Upper lobe of right lung (tissue), 1 donor: ENCODE measurements around the gene KRT84. TPM values are rescaled to one million over a fixed set of nuclear protein-coding genes. Genes with fewer than 3 reads are reported as not detected.
"Not testable (repeated sequence)": the region's sequence is repeated elsewhere in the genome, so short reads cannot be mapped to it uniquely, and the experiment has no call there.

ENCODE experiments used
- ATAC-seq: fragments of 200-7000 bp; cut with Tn5 transposase; one replicate; pipeline ENCODE4 v1.9.1; 2020; ENCODE audit warnings: mild to moderate bottlenecking, moderate library complexity
- DNase-seq: peaks from one replicate; pipeline ENCODE4 v3.0.0-alpha.2; 2020
- H3K27ac ChIP-seq: fragments of 200-600 bp; one replicate; pipeline ENCODE4 v1.8.0; 2022
- H3K27me3 ChIP-seq: fragments of 200-600 bp; one replicate; pipeline ENCODE4 v1.8.0; 2022; ENCODE audit warnings: mild to moderate bottlenecking
- H3K36me3 ChIP-seq: fragments of 200-600 bp; one replicate; pipeline ENCODE4 v1.8.0; 2022
- H3K4me1 ChIP-seq: fragments of 200-600 bp; one replicate; pipeline ENCODE4 v1.8.0; 2022
- H3K4me3 ChIP-seq: fragments of 200-600 bp; one replicate; pipeline ENCODE4 v1.8.0; 2022; ENCODE audit warnings: mild to moderate bottlenecking
- H3K9me3 ChIP-seq: fragments of 200-600 bp; one replicate; pipeline ENCODE4 v1.8.0; 2022
- intact Hi-C: fragments of 100-400 bp; cut with DNase I; formaldehyde crosslinking; loops from one replicate; pipeline ENCODE4 v1.11.0; 2022
- total RNA-seq: library from RNA; stranded (reverse); fragmentation: NEBNext Ultra II Directional; extraction: Animal tissue kit (Norgen Biotek cat#: 25700); gene quantifications from one replicate; pipeline ENCODE4 v1.2.1, GENCODE V29; 2021
- TF ChIP-seq, protein P1 (sequence below): fragments of 200-600 bp; IDR thresholded peaks from one replicate; pipeline ENCODE4 v1.8.0; 2022; ENCODE audit warnings: antibody characterized with exemption
- donor health status: DM: no; HTN: yes; CAD: no; lungs with severe emphysema.

KRT84 gene
- total RNA-seq, 1 donor from 2014 or later, result not detected

DNA sequence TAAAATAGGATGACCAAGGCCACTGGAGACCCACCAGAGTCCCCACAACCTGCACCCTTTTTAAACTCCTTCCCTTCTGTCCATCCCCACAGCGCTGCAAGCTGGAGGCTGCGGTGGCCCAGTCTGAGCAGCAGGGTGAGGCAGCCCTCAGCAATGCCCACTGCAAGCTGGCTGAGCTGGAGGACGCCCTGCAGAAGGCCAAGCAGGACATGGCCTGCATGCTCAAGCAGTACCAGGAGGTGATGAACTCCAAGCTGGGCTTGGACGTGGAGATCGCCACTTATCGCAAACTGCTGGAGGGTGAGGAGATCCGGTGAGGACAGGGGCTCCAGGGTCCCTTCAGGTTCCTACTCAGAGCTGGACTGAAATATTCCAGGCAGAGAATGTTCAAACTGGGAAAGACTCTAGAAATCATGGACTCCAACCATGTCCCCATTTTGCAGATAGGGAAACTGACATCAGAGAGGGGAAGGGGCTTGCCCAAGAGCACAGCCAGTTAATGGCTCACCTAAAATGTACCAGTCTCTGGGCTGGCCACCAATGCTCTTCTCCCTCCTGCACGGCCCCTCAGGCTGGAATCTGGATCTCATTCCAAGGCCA, 35.3 kb downstream of the KRT84 start:
- ATAC-seq (no peak), DNase-seq (no peak)
- TF ChIP-seq, protein P1, sequence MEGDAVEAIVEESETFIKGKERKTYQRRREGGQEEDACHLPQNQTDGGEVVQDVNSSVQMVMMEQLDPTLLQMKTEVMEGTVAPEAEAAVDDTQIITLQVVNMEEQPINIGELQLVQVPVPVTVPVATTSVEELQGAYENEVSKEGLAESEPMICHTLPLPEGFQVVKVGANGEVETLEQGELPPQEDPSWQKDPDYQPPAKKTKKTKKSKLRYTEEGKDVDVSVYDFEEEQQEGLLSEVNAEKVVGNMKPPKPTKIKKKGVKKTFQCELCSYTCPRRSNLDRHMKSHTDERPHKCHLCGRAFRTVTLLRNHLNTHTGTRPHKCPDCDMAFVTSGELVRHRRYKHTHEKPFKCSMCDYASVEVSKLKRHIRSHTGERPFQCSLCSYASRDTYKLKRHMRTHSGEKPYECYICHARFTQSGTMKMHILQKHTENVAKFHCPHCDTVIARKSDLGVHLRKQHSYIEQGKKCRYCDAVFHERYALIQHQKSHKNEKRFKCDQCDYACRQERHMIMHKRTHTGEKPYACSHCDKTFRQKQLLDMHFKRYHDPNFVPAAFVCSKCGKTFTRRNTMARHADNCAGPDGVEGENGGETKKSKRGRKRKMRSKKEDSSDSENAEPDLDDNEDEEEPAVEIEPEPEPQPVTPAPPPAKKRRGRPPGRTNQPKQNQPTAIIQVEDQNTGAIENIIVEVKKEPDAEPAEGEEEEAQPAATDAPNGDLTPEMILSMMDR, result no peak
- intact Hi-C loops, result no loop called here
- Histone ChIP-seq H3K27me3 (peaks cover 6% of the 10 kb centered on the region), H3K9me3 (no peaks in the 10 kb centered on the region), H3K36me3 (no peaks in the 10 kb centered on the region), H3K4me3 (no peak overlapping the region), H3K27ac (no peak overlapping the region), H3K4me1 (peaks cover 6% of the 10 kb centered on the region)

DNA sequence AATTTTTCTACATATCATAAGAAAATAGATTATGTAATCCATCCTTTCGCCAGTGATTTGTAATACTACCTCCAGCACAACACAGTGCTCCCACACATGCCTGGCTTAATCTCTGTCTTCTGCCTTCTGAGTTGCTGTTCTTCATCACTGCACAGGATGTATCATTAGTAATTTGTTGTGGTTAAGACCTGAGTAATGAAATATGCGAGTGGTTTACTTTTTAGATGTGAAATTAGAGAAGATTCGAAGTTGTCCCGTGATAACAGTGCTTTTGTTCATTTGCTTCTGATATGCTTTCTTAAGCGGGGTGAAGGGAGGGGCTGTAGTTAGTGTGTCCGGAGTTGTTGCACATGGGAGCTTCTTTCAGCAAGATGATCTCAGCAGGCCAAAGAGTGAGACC, 36.3 kb downstream of the KRT84 start:
- TF ChIP-seq, protein P1, result no peak
- Histone ChIP-seq H3K27ac (no peak overlapping the region), H3K4me1 (peaks cover 6% of the 10 kb centered on the region), H3K9me3 (no peaks in the 10 kb centered on the region), H3K4me3 (no peak overlapping the region), H3K36me3 (no peaks in the 10 kb centered on the region), H3K27me3 (peaks cover 5% of the 10 kb centered on the region)
- ATAC-seq (no peak), DNase-seq (no peak)
- intact Hi-C loops, result no loop called here

DNA sequence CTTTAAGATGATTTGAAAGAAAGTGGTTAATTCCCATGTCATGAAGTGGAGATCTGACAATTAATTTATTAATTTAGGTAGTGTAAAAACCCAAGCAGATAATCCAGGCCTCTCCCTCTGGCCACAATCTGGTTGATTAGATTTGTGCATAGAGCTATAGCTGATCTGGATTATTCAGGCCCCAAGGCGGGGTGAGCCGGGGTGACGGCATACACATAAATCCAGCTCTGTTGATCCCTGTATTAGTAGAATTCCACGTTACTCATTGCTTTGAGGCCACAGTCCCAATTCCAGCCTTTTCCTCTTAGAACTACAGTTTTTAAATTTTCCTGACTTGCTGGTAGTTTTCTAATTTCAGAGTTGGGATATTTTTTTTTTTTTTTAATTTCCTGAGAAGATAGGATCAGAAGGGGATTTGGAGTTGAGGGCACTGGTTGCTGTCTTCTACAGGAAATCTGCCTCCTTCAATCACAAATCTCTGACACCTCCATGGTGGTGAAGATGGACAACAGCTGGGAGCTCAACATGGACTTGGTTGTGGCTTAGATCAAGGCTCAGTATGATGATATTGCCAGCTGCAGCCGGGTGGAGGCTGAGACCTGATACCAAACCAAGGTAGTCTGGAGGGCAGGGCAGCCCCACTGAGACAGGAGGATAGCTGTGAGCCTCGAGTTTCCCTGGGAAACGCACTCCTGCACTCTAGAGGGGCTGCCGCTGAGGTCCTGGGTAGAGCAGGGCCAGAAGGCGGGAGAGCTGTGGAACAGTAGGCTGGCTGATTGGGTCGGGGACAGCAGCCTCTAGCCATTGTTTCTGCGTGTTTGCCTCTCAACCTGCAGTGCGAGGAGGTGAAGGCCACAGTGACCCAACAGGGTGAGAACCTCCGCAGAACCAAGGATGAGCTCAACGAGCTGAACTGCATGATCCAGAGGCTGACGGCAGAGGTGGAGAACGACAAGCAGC, 37.6 kb downstream of the KRT84 start:
- TF ChIP-seq, protein P1, result no peak
- Histone ChIP-seq H3K4me3 (no peak overlapping the region), H3K4me1 (peaks cover 6% of the 10 kb centered on the region), H3K9me3 (no peaks in the 10 kb centered on the region), H3K27ac (no peak overlapping the region), H3K36me3 (no peaks in the 10 kb centered on the region), H3K27me3 (no peaks in the 10 kb centered on the region)
- ATAC-seq (no peak), DNase-seq (no peak)
- intact Hi-C loops, result no loop called here

DNA sequence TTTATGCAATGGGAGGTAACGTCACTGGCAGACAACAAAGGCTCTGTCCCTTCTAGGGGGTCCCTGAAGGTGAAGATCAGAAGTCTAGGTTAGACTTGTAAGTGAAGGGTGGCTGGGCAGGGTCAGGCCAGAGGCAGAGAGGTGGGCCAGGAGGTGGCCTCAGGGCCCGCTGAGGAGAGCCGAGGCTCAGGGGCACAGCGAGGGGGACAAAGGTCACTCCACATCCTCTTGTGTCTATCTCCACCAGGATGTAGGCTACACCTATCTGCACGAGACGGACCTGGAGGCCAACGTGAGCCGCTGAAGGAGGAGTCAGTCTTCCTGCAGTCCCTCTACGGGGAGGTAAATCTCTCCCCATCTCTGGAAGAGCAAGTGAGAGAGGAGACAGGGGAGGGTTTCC, 38.4 kb downstream of the KRT84 start:
- no peak for ATAC-seq
- Histone ChIP-seq H3K27ac (no peak overlapping the region), H3K36me3 (no peaks in the 10 kb centered on the region), H3K9me3 (no peaks in the 10 kb centered on the region), H3K4me3 (no peak overlapping the region), H3K27me3 (no peaks in the 10 kb centered on the region), H3K4me1 (peaks cover 6% of the 10 kb centered on the region)
- intact Hi-C loops, result no loop called here
- TF ChIP-seq, protein P1, result no peak
- DNase-seq, result no peak

DNA sequence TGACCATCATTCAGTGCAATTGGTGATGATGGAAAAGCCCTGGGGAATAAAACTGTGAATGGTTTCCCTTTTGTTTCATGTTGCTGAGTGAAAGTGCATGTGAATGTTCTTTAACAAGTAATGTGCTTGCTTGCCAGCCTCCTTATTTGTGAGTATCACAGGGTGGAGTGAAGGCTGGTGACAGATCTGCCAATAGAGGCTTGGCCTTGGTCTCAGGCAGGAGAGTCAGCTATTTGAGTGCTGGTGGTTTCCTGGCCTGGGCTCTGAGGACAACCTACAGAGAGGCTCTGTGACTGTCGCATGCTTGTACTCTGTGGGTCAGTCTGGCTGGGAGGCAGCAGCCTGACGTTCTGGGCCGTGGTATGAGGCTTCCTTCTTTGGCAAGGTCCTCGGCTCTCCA, 38.9 kb downstream of the KRT84 start:
- Histone ChIP-seq H3K4me3 (no peak overlapping the region), H3K36me3 (no peaks in the 10 kb centered on the region), H3K9me3 (no peaks in the 10 kb centered on the region), H3K4me1 (peaks cover 6% of the 10 kb centered on the region), H3K27me3 (no peaks in the 10 kb centered on the region), H3K27ac (no peak overlapping the region)
- intact Hi-C loops, result no loop called here
- TF ChIP-seq, protein P1, result no peak
- ATAC-seq, result peak; percentile 72
- no peak for DNase-seq

DNA sequence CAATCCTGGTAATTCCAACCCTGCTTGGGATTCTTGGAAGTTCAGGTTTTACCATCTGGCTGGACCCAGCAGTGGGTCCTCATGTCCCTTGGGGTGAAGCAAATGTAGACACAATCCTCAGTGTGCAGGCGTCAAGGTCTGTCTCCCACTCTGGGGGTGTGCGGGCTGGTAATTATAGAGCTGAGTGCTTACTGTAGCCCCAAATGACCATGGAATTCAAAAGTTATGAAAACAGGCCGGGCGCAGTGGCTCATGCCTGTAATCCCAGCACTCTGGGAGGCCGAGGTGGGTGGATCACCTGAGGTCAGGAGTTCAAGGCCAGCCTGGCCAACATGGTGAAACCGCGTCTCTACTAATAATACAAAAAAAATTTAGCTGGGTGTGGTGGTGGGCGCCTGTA, 40.4 kb downstream of the KRT84 start:
- H3K27me3 ChIP-seq, H3K27ac ChIP-seq, intact Hi-C loops, H3K4me3 ChIP-seq, ATAC-seq, DNase-seq, H3K9me3 ChIP-seq, H3K36me3 ChIP-seq, H3K4me1 ChIP-seq: not testable (repeated sequence)
